Measurements from ENCODE around the gene NBPF3.
"Not testable (repeated sequence)": the region's sequence is repeated elsewhere in the genome, so short reads cannot be mapped to it uniquely, and the experiment has no call there.

Gene NBPF3

DNA sequence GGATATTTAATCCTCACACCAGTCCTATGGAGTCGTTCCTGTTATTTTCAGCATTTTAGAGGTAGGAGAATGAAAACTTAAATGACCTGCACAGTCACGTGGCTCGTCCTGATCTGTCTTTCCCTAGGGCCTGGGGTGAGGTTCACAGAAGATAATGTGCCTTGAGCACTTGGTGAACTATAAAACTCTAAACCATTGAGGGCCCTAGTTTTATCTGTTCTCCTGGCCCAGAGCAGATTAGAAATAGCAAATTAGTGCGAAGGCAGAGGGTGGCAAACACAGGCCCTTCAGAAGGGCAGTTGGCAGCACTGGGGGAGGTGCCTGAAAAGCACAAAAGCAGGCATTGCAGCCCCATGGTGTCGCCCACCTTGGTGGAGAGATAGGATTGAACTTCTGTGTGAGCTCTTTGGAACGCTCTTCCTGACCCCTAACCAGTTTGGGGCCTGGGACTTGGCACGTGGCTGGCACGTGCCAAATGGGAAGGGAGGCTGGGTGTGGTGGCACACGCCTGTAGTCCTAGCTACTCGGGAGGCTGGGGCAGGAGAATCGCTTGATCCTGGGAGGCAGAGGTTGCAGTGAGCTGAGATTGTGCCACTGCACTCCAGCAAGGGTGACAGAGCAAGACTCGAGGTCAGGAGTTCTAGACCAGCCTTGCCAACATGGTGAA is 1.2 kb upstream of the NBPF3 start:
- DNase-seq = not testable (repeated sequence)

DNA sequence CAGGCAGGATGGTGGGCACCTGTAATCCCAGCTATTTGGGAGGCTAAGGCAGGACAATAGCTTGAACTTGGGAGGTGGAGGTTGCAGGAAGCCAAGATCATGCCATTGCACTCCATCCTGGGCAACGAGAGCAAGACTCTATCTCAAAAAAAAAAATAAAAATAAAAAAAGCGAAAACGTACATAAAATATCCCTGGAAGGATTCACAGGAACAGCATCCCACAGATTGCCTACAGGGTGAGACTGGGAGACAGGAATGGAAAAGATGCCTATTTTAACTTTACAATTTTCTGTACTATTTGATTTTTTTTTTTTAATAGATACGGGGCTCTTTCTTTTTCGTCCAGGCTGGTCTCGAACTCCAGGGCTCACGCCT is 604 bp upstream of the NBPF3 start:
- DNase-seq = no peak

DNA sequence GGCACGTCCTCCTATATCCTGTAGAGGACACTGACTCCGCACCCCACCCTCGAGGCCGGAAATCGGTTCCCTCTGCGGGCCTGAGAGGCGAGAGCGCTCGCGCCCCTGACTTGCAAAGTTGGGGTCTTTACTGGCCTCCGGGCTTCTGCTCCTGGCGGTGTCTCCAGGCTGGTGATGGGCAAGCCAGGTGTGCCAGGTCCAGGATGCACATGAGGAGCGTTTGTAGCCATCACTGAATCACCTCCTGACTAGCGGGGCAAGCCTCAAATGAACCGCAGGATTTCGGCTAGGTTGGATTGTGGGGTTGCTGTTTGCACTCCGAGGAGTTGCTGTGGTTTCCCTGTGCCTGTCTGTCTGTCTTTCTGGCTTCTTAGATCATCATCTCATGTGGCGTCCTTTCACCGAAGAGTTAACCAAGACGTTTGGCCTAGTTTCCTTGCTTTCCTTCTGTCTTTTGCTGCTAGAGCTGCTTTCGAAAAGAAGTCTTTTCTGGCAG is 741 bp downstream of the NBPF3 start:
- DNase-seq = peak; percentile 52 to 65

DNA sequence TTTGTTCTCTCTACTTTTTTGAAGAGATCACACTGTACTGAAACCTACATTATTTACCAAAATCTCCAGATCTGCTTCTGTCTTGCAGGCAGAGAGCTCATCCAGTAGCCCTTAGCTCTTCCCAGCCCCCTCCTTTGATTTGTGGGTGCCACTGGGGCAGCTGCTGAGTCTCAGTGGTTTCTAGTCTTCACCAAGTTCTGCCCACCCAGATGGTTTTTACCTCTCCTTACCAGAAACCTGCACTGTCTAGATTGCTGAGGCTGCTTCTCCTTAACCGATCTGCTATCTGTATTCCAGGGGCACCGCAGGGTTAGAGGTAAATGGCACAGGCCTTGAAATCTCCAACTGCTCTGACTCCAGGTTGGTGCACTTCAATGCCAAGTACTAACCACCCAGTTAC is 6.7 kb downstream of the NBPF3 start:
- DNase-seq = not testable (repeated sequence)

DNA sequence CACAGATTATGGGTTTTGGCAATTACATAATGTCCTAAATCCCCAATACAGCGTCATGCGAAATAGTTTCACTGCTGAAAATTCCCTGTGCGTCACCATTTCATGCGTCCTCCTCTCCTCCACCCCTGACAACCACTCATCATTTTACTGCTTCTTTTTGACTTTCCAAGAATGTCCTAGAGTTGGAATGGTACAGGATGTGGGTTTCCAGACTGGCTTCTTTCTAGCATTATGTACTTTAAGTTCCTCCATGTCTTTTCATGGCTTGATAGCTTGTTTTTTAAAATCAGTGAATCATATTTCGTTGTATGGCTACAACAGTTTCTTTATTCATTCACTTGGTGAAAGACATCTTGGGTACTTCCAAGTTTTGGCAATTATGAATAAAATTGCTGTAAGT is 7.4 kb downstream of the NBPF3 start:
- DNase-seq = no peak

DNA sequence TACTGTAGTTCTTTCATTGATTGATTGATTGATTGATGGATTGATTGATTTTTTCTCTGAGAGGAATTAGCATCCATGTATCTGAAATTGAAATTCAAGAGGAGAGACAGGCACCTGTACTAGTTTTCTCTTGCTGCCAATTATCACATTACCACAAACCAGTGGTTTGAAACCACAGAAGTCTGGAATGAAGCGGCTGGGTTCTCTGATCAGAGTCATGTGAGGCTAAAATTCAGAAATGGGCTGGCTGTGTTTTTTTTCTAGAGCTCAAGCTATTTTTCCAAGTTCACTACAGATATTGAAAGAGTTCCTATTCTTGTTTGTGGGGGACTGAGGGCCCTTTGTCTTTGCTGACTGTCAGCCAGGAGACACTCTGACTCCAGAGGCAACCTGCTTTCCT is 10.0 kb downstream of the NBPF3 start:
- no peak for DNase-seq

DNA sequence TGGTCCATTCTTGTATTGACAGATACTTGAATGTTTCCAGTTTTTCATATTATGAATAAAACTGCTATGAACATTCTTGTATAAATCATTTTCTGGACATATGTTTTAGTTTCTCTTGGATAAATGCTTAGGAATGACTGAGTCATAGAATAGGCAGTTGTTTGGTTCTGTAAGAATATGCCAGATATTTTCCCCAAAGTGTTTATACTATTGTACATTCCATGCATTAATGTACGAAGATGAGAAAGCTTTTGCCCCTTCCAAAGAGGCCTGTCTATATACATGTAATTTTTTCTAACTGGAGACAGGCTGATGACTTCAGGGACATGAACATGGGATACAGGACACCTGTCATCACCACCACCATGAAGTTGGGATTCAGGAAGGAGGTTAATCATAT is 11.3 kb downstream of the NBPF3 start:
- DNase-seq = no peak

DNA sequence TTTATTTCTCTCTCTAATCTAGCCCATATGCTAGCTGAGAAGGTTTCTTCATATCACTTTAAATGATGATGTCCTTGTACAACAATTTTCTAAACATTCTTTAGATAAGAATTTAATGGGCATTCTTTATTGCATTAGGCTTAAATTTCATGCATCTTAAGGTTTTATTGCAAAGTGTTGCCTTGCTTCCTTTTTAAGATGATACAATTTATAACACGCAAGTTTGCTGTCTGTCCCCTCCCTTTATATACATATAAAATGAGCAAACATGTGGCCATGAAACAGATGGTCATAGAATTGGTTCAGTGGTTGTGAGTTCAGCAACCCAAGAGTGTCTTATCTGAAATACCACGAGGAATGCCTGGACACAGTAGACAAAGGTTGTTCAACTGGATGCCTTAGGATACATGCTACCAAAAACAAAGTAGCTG is 12.1 kb downstream of the NBPF3 start:
- no peak for DNase-seq

DNA sequence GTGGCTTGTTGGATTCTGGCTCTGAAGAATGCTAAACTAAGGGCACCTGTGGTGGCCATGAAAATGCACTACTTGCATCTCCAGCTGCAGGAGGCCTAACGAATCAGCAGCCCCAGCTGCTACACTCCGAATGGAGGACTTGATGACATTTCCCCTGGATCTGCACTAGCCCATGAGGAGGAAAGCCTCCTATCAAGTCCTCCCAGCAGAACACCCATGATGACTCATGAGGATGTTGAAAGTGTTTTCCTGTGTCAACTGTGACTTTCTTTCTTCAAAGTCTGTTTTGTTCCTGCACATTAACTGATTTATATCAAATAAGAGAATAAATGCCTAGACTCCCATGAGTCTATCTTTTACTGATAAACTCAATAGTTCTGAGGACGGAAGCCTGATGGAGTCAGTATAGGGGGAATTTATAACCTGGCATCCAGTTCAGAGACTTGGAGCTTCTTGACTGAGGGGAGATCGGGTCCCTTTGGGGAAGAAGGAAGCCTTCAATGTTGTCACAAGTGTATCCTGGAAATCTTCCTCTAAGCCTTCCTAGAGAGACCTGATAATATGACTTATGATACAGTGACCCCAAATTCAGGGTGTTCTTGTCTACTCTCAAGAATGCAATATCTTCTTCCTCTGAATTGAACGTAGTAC is 14.2 kb downstream of the NBPF3 start:
- not testable (repeated sequence) for DNase-seq

DNA sequence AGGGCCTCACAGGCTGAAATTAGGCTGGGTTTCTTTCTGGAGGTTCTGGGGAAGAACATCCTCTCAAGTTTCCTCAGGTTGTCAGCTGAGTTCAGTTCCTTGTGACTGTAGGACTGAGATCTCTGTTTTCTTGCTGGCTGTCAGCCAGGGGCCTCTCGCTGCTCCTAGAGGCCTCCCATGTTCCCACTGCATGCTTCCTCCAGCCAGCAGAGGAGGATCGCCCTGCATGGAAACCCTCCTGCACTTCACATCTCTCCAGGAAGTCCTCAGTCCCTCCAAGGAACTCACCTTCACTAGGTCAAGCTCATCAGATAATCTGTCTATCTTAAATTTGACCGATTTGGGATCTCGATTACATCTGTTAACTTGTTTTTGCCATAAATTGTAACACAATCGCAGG is 15.0 kb downstream of the NBPF3 start:
- DNase-seq = not testable (repeated sequence)

DNA sequence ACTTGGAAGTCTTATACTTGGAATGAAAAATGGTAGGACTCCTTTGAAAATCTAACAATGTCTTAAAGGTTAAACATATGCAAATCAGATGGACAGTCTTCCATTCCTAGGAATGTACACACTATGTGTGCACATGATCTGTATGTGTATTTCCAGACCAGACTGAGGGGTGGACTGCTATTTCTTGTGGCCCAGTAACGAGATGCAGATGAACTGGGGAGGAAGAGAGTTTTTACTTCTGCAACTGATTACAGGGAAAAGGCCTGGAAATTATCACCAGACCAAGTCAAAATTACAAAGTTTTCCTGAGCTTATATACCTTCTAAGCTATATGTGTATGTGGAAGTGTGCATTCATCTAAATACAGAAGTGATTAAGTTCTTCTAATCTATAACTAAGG is 17.7 kb downstream of the NBPF3 start:
- no peak for DNase-seq

DNA sequence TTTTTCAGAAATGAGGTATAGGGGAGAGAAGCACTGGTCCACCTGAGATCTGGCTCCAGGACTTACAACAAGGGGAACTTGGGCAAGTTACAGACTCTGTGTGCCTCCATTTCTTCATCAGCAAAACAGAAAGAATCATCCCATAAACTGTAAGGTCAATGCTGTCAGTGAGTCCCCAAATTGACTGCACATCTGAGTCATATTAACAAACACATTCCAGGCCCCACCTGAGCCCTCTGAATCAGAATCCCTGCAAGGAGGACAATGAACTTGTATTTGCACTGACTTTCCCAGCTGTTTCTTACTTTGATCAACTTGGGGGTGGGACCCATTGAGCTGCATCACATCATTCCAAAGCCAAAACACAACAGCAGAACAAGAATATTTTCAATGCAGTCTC is 25.2 kb downstream of the NBPF3 start:
- not testable (repeated sequence) for DNase-seq

DNA sequence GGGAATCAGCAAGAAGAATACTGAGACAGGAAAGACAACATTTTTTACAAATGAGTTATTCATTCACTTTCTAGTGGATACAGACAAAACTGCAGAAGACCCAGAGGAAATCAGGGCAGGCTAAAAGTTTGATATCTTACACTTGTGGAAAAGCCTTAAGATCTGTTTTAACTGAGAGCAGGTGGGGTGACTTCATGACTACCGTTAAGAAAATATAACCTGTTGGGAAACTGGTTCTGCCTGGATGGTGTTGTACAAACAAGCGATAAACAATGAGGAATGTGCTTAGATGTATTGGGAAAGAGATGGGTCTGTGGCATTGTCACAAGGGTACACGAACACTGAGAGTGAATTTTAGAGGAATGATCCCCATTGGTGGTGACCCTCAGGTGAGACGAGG is 28.0 kb downstream of the NBPF3 start:
- DNase-seq = not testable (repeated sequence)

DNA sequence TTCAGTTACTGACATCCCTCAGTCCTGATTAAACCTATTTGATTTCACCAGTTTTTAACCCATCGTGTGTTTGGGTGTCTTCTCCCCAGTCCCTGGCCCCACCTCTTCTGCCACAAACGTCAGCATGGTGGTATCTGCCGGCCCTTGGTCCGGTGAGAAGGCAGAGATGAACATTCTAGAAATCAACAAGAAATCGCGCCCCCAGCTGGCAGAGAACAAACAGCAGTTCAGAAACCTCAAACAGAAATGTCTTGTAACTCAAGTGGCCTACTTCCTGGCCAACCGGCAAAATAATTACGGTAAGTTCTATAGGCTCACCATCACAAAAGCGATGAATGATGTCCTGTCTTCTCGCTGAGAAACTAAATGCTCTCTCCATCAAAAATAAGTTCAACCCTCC is 28.7 kb downstream of the NBPF3 start:
- peak; percentile 44 to 54 for DNase-seq

DNA sequence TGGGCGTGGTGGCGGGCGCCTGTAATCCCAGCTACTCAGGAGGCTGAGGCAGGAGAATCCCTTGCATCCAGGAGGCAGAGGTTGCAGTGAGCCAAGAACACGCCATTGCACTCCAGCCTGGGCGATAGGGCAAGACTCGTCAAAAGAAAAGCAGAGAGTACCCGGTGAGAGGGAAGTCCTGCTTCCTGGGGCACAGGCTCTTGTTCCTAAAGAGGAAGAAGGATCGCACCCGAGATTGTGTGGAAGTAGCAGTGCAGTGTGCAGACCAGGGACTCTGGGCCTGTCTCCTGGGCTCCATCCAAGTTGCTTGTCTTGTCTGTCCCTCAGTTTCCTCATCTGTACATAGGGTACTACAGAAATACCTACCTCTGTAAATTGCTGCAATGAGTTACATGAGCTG is 29.6 kb downstream of the NBPF3 start:
- no peak for DNase-seq

DNA sequence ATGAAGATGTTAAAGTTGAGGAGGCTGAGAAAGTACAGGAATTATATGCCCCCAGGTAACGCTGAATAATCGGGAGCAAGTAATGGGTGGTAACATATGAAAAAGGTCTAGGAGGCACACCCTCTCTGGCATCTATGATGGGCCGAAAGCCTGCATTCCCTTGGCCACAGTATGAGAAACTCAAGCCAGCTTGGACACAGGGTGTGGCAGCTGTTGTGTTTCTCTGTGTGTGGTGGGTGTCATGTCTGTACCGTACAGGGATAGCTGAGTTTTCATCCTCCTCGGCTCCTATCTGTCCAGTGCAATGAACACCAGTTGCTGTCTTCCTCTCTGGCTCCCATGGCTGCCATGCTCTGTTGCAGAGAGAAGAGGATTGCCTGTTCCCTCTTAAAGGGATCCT is 32.9 kb downstream of the NBPF3 start:
- no peak for DNase-seq

DNA sequence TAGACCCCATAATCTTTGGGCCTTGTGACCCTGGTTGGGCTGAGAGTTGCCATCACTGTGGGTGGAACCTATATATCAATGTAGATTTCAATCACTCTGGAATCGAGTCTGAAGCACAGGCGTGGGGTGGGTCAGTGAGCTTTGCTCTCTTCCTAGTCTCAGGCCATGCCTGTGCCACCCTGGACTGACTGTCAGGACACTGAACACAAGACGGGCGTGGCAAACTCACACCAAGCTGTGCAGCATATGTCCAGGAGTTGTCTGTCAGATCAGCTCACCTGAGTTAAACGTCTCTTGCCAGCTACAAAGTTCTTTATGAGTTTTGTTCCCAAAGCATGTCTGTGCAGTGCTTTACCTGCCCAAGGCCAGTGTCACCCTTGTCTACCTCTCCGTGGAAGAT is 38.4 kb downstream of the NBPF3 start:
- no peak for DNase-seq

DNA sequence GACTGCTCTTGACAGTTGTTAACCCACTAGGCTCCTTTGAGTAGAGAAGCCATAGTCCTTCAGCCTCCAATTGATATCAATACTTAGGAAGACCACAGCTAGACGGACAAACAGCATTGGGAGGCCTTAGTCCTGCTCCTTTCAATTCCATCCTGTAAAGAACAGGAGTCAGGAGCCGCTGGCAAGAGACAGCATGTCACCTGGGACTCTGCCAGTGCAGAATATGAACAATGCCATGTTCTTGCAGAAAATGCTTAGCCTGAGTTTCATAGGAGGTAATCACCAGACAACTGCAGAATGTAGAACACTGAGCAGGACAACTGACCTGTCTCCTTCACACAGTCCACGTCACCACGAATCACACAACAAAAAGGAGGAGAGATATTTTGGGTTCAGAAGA is 43.9 kb downstream of the NBPF3 start:
- DNase-seq = not testable (repeated sequence)

DNA sequence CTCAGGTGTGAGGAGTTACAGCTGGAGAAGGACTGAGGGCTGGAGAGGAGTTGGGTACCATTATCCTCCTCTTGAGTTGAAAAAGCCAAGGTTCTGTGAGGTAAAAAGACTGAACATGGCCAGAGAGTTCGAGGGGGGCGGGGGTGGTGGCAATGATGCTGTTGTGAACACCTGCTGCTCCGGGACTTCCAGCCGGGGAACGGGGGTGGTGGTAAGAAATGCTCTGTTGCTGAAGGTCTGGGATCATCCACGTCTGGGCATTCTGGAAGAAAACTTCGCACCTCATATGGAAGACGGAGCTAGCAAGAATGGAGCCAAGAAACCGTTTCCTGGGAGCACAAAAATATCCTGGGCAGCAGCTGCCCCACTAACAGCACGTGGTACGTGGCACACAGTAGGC is 49.2 kb downstream of the NBPF3 start:
- no peak for DNase-seq

DNA sequence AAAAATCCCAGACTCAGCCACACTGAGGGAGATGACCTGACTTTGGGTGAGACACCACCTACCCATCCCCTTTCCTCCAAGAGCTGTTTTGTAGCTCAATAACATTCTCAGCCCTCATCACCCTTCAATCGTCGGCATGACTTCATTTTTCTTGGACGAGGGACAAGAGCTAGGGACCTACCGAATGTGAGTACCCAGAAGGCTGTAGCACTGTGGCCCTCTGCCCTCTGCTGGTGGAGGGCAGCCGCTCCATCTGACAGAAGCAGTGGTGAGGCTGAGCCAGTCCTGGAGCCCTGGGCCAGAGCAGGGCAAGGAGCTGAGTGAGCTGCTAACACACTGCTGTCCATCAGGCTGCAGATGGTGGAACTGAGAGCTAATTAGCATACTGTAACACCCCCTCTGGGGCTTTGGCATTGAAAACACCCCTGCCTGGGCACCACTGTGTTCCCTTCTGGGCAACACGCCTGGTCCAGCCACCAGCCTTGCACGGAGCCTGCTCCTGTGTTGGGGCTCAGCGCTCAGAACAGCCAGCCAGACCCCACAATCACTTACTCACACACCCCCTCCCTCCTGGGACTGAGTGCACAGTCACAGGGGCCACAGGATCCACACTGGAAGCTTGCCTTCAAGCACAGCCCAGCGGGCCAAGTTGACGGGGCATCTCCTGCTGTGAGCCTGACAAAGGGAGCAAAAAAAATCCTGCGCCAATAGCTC is 51.0 kb downstream of the NBPF3 start:
- DNase-seq = peak; percentile 52 to 56

DNA sequence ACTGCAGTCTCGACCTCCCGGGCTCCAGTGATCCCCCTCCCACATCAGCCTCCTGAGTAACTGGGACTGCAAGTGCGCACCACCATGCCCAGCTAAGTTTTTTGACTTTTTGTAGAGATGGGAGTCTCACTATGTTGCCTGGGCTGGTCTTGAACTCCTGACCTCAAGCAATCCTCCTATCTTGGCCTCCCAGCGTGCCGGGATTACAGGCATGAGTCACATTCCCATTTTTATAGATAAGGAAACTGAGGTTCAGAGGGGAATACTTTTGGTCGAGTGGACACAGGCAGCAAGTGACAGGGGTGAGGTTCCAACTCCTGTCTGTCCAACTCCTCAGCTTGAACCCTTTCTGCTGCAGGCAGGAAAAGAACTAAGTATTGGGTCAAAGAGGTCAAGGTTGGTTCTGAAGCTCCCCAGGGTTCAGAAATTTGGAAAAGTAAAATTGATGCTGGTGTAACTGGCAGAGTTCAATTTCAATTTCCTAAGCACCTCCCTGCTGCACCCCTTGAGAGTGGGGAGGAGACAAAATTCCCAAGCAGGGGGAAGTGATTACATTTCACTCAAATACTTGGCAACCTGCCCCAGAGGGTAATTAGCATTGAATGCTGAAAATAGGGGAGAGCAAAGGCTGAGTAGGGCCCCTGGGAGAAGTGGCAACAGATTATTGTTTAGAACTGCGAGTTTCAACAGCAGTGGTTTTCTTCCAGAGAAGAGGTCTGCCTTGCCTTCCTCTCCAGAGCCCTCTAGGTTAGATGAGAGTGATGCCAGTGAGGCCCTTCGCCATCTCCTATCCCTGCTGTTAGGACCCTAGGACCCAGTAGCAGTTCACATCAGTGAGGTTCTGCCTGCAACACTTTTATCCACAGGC is 51.8 kb downstream of the NBPF3 start:
- DNase-seq = no peak

DNA sequence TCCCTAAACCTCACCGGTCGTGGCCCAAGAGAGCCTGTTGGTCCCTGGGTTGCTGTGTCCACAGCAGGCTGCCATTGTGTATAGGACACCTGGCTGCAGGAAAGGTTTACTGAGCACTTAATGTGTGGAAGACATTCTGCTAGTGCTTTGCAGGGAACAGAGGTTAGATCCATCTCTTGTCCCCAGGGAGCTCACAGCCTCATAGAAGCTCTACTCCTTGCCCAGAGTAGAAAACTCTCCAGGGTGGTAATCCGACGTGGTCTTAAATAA is 52.4 kb downstream of the NBPF3 start:
- no peak for DNase-seq

DNA sequence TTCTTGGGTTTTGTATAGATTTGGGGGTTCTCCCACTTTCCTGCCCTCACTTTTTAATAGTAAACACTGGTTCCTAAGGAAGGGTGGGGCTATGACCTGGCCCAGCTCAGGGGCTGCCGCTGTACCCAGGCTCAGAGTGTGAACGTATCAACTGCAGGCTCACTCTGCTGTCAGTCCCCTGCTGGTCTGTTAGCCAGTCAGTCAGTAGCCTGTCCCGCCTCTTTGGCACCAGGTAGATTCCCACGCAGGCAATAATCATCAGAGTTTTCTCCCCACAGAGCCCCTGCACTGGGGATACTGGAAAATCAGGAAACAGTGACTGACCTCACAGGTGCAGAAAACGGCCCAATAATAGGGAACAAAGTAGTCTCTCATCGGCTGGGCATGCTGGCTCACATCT is 54.3 kb downstream of the NBPF3 start:
- no peak for DNase-seq
